ENCODE measurements around the gene DBNDD1. TPM values are rescaled to one million over a fixed set of nuclear protein-coding genes. Genes with fewer than 3 reads are reported as not detected.

DBNDD1 gene
- total and polyA plus RNA-seq, 2 donors (not counting 3 experiments of a cell fraction or from before 2014, with no cell fraction given): 28.2 to 45.7 TPM

GRCh38 chr16:90031186-90031930 lies 12.1 kb upstream of the DBNDD1 start:
- no peaks in the 10 kb centered on the region for H3K79me2 ChIP-seq (ENCODE audit: control insufficient read depth, insufficient read depth, low read length)
- no peaks in the 10 kb centered on the region for H3K9me3 ChIP-seq (replicated peaks; ENCODE audit: control insufficient read depth, insufficient read depth, low read length)
- no peak for TF ChIP-seq FOS (IDR thresholded peaks at IDR 0.05; ENCODE audit: borderline replicate concordance, insufficient read depth, low read length)
- TF ChIP-seq CTCF (IDR thresholded peaks at IDR 0.05; ENCODE audit: extremely low read depth in 1 of 2, insufficient read depth in 1 of 2, low read depth in 1 of 2, low read length in 2 of 2): no peak
- TF ChIP-seq MAX (IDR thresholded peaks at IDR 0.05; ENCODE audit: insufficient read depth, insufficient read length): no peak
- no peak for TF ChIP-seq MYC (IDR thresholded peaks at IDR 0.05; ENCODE audit: low read depth, low read length)
- TF ChIP-seq POLR2AphosphoS5 (IDR thresholded peaks at IDR 0.05; ENCODE audit: insufficient read depth, low read depth, low read length): no peak
- TF ChIP-seq POLR2A (IDR thresholded peaks at IDR 0.05; ENCODE audit: low read depth, low read length): no peak
- TF ChIP-seq JUN (IDR thresholded peaks at IDR 0.05; ENCODE audit: borderline replicate concordance, insufficient read depth, insufficient read length, low read depth): no peak
- no peak for TF ChIP-seq GATA2 (IDR thresholded peaks at IDR 0.05; ENCODE audit: insufficient read depth, insufficient read length, low read depth, low read length)
- no peak for TF ChIP-seq EZH2 (IDR thresholded peaks at IDR 0.05; ENCODE audit: borderline replicate concordance, low read depth, low read length, severe bottlenecking)
- POLR2A ChIA-PET: no interaction called here
- intact Hi-C loops (cut with micrococcal nuclease) (no loop called here), dilution Hi-C loops (cut with MboI; ENCODE audit: extremely low pct_ligation_motif_present, low sequenced_read_pairs) (no loop called here)
- no peak overlapping the region for H3K27ac ChIP-seq (ENCODE audit: insufficient read depth, low read depth, low read length)
- no peaks in the 10 kb centered on the region for H3K4me1 ChIP-seq (ENCODE audit: control insufficient read depth, extremely low read depth, insufficient read depth, low read length)
- no peak overlapping the region for H3K4me2 ChIP-seq (ENCODE audit: insufficient read depth, low read length)
- H3K9me1 ChIP-seq (replicated peaks; ENCODE audit: control insufficient read depth, extremely low read depth, insufficient read depth, low read length): no peaks in the 10 kb centered on the region
- H4K20me1 ChIP-seq (replicated peaks; ENCODE audit: control insufficient read depth, extremely low read depth, insufficient read depth, low read length): no peaks in the 10 kb centered on the region
- DNase-seq (ENCODE audit: low read depth, low spot score): no peak
- no peak overlapping the region for H3K9ac ChIP-seq (replicated peaks; ENCODE audit: extremely low read depth, insufficient read depth, low read length)
- no peak overlapping the region for H3K4me3 ChIP-seq (replicated peaks in 1 of 3; ENCODE audit: insufficient read depth in 1 of 3, low read depth in 1 of 3, low read length in 3 of 3)
- H3K27me3 ChIP-seq (ENCODE audit: control insufficient read depth in 2 of 2, insufficient read depth in 2 of 2, low read length in 2 of 2): no peaks in the 10 kb centered on the region
- no TSS peak for BruUV-seq (replicated peaks)
- FAIRE-seq: no peak
- CTCF ChIA-PET: interaction anchor here (1.8 kb wide), 1 partner anchor 12 kb away, joined by 6 read pairs; the partner anchor contains the start of gene DBNDD1
- H3K36me3 ChIP-seq (ENCODE audit: control insufficient read depth in 2 of 2, extremely low read depth in 1 of 2, insufficient read depth in 2 of 2, low read length in 2 of 2): peaks cover 0 to 9% of the 10 kb centered on the region in 2 experiments
- H2AFZ ChIP-seq (ENCODE audit: low read depth, low read length): no peak overlapping the region
